Parathyroid adenoma (tissue), 2 donors: ENCODE data around the gene ACP3.

ENCODE experiments used
- H2AFZ ChIP-seq: fragments of 300-600 bp; sonication (generic); one replicate; pipeline ENCODE4 v1.7.0; 2017; ENCODE audit warnings: antibody characterized with exemption, mild to moderate bottlenecking
- H3K27ac ChIP-seq: fragments of 300-600 bp; sonication (generic); one replicate; pipeline ENCODE4 v1.7.0; 2017
- H3K27me3 ChIP-seq: fragments of 300-600 bp; sonication (generic); one replicate; pipeline ENCODE4 v1.7.0; 2017; ENCODE audit warnings: low read length; ENCODE audit not compliant: control insufficient read depth, insufficient read depth
- H3K36me3 ChIP-seq: fragments of 300-600 bp; sonication (generic); one replicate; pipeline ENCODE4 v1.7.0; 2017; ENCODE audit warnings: low read length; ENCODE audit not compliant: control insufficient read depth, insufficient read depth
- H3K4me1 ChIP-seq: fragments of 300-600 bp; sonication (generic); one replicate; pipeline ENCODE4 v1.7.0; 2017; ENCODE audit warnings: control low read depth
- H3K4me2 ChIP-seq: fragments of 300-600 bp; sonication (generic); one replicate; pipeline ENCODE4 v1.7.0; 2017; ENCODE audit warnings: low read length
- H3K4me3 ChIP-seq: fragments of 300-600 bp; sonication (generic); one replicate; pipeline ENCODE4 v1.7.0; 2017; ENCODE audit warnings: low read depth, low read length
- H3K79me2 ChIP-seq: fragments of 300-600 bp; sonication (generic); one replicate; pipeline ENCODE4 v1.7.0; 2017; ENCODE audit warnings: control low read depth
- H3K9ac ChIP-seq: fragments of 300-600 bp; sonication (generic); one replicate; pipeline ENCODE4 v1.7.0; 2017; ENCODE audit warnings: mild to moderate bottlenecking
- H3K9me3 ChIP-seq: fragments of 300-600 bp; sonication (generic); one replicate; pipeline ENCODE4 v1.7.0; 2017; ENCODE audit warnings: low read length; ENCODE audit not compliant: control insufficient read depth
- CTCF ChIP-seq: fragments of 300-600 bp; sonication (generic); IDR thresholded peaks from one replicate; pipeline ENCODE4 v1.7.0; 2017; ENCODE audit warnings: antibody characterized with exemption, mild to moderate bottlenecking
- donor health status: primary hyperparathyroidism.

ACP3 gene

GRCh38 chr3:132342183-132342582, 25.0 kb downstream of the ACP3 start:
- Histone ChIP-seq H3K27me3 (no peaks in the 10 kb centered on the region), H3K4me3 (no peak overlapping the region), H3K4me1 (no peaks in the 10 kb centered on the region), H3K9me3 (no peaks in the 10 kb centered on the region), H3K4me2 (no peak overlapping the region), H3K79me2 (no peaks in the 10 kb centered on the region), H3K9ac (no peak overlapping the region), H2AFZ (no peak overlapping the region), H3K27ac (no peak overlapping the region), H3K36me3 (no peaks in the 10 kb centered on the region)
- no peak for TF ChIP-seq CTCF

GRCh38 chr3:132342610-132343009, 25.4 kb downstream of the ACP3 start:
- no peaks in the 10 kb centered on the region for H3K27me3 ChIP-seq
- H3K9me3 ChIP-seq: no peaks in the 10 kb centered on the region
- H3K9ac ChIP-seq: no peak overlapping the region
- no peak overlapping the region for H3K27ac ChIP-seq
- H2AFZ ChIP-seq: peak overlapping the region; percentile 65
- H3K79me2 ChIP-seq: no peaks in the 10 kb centered on the region
- no peak overlapping the region for H3K4me3 ChIP-seq
- TF ChIP-seq CTCF: no peak
- peak overlapping the region; percentile 52 for H3K4me2 ChIP-seq
- H3K4me1 ChIP-seq: no peaks in the 10 kb centered on the region
- no peaks in the 10 kb centered on the region for H3K36me3 ChIP-seq

- Histone ChIP-seq H3K4me1 (no peaks in the 10 kb centered on the region), H2AFZ (peak overlapping the region; percentile 65), H3K27ac (no peak overlapping the region), H3K4me3 (no peak overlapping the region), H3K27me3 (no peaks in the 10 kb centered on the region), H3K9ac (no peak overlapping the region), H3K9me3 (no peaks in the 10 kb centered on the region), H3K4me2 (peak overlapping the region; percentile 52), H3K79me2 (no peaks in the 10 kb centered on the region), H3K36me3 (no peaks in the 10 kb centered on the region)
- TF ChIP-seq CTCF: peak; percentile 83
These were observed 25.9 kb downstream of the ACP3 start for GRCh38 chr3:132343018-132343612.

- Histone ChIP-seq H3K79me2 (no peaks in the 10 kb centered on the region), H3K27me3 (no peaks in the 10 kb centered on the region), H3K9ac (no peak overlapping the region), H3K4me1 (no peaks in the 10 kb centered on the region), H3K9me3 (no peaks in the 10 kb centered on the region), H3K27ac (no peak overlapping the region), H3K4me2 (no peak overlapping the region), H3K36me3 (no peaks in the 10 kb centered on the region), H3K4me3 (no peak overlapping the region), H2AFZ (no peak overlapping the region)
- TF ChIP-seq CTCF: no peak
These were observed 27.6 kb downstream of the ACP3 start for GRCh38 chr3:132344666-132345280.
